HUES48 (cell line): ENCODE measurements around the gene ANKAR.
"Not testable (repeated sequence)": the region's sequence is repeated elsewhere in the genome, so short reads cannot be mapped to it uniquely, and the experiment has no call there.

Experiments used
- H3K27ac ChIP-seq: one replicate; pipeline ENCODE4 v1.7.0; 2013; ENCODE audit warnings: low read depth, low read length, inconsistent platforms
- H3K27me3 ChIP-seq: 2 replicates; pipeline ENCODE4 v1.6.1; 2013; ENCODE audit warnings: mild to moderate bottlenecking, low read length; ENCODE audit not compliant: control insufficient read depth, insufficient read depth
- H3K36me3 ChIP-seq: 2 replicates; pipeline ENCODE4 v1.6.1; 2013; ENCODE audit warnings: low read length; ENCODE audit not compliant: control insufficient read depth, insufficient read depth
- H3K4me1 ChIP-seq: 2 replicates; pipeline ENCODE4 v1.6.1; 2013; ENCODE audit warnings: mild to moderate bottlenecking, low read length; ENCODE audit not compliant: control insufficient read depth, insufficient read depth
- H3K4me3 ChIP-seq: 2 replicates; pipeline ENCODE4 v1.5.1; 2013; ENCODE audit warnings: mild to moderate bottlenecking, low read depth, low read length
- H3K9ac ChIP-seq: 2 replicates; pipeline ENCODE4 v1.6.1; 2013; ENCODE audit warnings: mild to moderate bottlenecking, low read depth, low read length, moderate library complexity
- H3K9me3 ChIP-seq: 2 replicates; pipeline ENCODE4 v1.6.1; 2013; ENCODE audit warnings: low read length; ENCODE audit not compliant: control insufficient read depth, insufficient read depth

The ANKAR gene

DNA sequence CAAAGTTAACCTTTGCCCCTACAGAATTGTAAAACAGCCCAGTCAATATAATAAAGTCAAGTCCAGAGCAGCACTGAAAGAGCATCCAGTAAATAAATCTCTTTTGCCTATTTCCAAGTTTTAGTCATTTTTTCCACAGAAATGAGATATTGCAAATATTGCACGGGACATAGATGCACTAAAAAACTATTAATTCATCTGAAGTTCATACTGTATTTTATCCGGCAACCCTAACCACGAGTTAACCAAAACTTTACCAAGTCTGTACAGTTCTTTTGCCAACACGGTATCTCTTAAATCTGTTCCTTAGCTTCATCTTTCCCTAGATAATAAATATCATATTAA is 13.7 kb upstream of the ANKAR start:
- Histone ChIP-seq H3K9ac (no peak overlapping the region), H3K27me3 (no peaks in the 10 kb centered on the region), H3K27ac (no peak overlapping the region), H3K4me1 (no peaks in the 10 kb centered on the region), H3K4me3 (no peak overlapping the region), H3K36me3 (peaks cover 10% of the 10 kb centered on the region), H3K9me3 (no peaks in the 10 kb centered on the region)

- Histone ChIP-seq H3K9me3 (no peaks in the 10 kb centered on the region), H3K36me3 (peaks cover 16% of the 10 kb centered on the region), H3K27me3 (no peaks in the 10 kb centered on the region), H3K27ac (no peak within 1 kb of the TSS), H3K4me1 (no peaks in the 10 kb centered on the region), H3K9ac (peak within 1 kb of the TSS; percentile 85), H3K4me3 (peak within 1 kb of the TSS; percentile 86)
Observed at GRCh38 chr2:189661148-189661956, 13.1 kb upstream of the ANKAR start, which contains the start of gene ASNSD1. Gene ASNSD1, plus strand, starts transcription at chr2:189661459. Its CDS starts 4,674 bp downstream, at chr2:189666133.

- no peaks in the 10 kb centered on the region for H3K4me1 ChIP-seq
- peaks cover 22% of the 10 kb centered on the region for H3K36me3 ChIP-seq
- no peaks in the 10 kb centered on the region for H3K9me3 ChIP-seq
- H3K27me3 ChIP-seq = no peaks in the 10 kb centered on the region
- H3K27ac ChIP-seq = no peak overlapping the region
- H3K4me3 ChIP-seq = peak overlapping the region; percentile 86
- H3K9ac ChIP-seq = peak overlapping the region; percentile 85
Observed at GRCh38 chr2:189661957-189662321, 12.5 kb upstream of the ANKAR start.

GRCh38 chr2:189662669-189663226 is 11.7 kb upstream of the ANKAR start:
- Histone ChIP-seq H3K9ac (no peak overlapping the region), H3K4me1 (no peaks in the 10 kb centered on the region), H3K36me3 (peaks cover 30% of the 10 kb centered on the region), H3K4me3 (peak overlapping the region; percentile 86), H3K9me3 (no peaks in the 10 kb centered on the region), H3K27me3 (no peaks in the 10 kb centered on the region), H3K27ac (no peak overlapping the region)

DNA sequence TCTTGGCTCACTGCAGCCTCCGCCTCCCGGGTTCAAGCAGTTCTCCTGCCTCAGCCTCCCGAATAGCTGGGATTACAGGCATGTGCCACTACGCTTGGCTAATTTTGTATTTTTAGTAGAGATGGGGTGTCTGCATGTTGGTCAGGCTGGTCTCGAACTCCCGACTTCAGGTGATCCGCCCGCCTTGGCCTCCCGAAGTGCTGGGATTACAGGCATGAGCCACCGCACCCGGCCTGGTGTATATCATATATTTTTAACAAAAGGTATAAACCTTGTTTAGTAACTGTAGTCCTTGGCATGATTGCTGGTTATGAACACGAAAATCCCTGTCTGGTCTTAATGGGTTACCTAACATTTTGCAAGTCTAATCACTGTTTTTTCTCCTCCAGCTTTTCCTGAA is 11.2 kb upstream of the ANKAR start:
- H3K9me3 ChIP-seq, H3K27ac ChIP-seq, H3K4me3 ChIP-seq, H3K27me3 ChIP-seq, H3K9ac ChIP-seq, H3K4me1 ChIP-seq: not testable (repeated sequence)
- peaks cover 36% of the 10 kb centered on the region for H3K36me3 ChIP-seq

- H3K27ac ChIP-seq = no peak overlapping the region
- H3K4me3 ChIP-seq = no peak overlapping the region
- H3K9ac ChIP-seq = no peak overlapping the region
- H3K36me3 ChIP-seq = peaks cover 70% of the 10 kb centered on the region
- H3K27me3 ChIP-seq = 0 out of 2 replicates have a peak, but pooled peaks cover 4% of the 10 kb centered on the region
- 0 out of 2 replicates have a peak, but pooled peaks cover 3% of the 10 kb centered on the region for H3K4me1 ChIP-seq
- H3K9me3 ChIP-seq = no peaks in the 10 kb centered on the region
Observed at GRCh38 chr2:189669913-189670312, 4.6 kb upstream of the ANKAR start.

DNA sequence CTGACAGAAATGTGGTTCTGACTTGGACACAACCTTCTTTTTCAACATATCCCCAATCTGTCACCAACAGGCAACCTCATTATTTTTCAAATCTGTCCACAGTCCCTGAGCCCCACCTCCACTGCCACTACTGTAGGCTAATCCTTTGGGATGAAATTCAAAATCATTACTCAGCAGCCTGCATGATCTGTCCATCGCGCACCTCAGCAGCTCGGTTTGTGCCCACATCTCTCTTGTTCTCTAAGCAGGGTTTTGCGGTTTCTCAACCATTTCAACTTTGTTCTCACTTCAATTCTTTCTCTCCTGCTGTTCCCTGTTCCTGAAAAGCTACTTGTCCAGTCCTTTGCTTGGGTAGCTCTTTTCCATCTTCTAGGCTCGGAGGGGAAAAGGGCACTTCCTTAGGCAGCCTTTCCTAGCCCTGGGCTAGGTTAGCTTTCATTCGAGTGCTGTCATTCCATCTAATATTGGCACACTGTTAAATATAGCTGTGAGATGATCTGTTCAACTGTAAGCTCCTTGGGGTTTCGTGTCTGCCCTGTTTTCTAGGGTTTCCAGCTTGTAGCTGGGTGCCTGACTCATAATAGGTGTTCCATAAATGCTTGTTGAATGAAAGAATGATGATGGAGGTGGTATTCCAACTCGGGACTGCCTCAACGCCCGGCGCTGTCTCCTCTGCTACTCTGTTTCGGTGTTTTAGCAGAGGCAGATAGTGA is 653 bp upstream of the ANKAR start:
- H3K9me3 ChIP-seq = no peaks in the 10 kb centered on the region
- H3K36me3 ChIP-seq = peaks cover 33% of the 10 kb centered on the region
- no peak overlapping the region for H3K27ac ChIP-seq
- no peak overlapping the region for H3K9ac ChIP-seq
- peak overlapping the region; percentile 89 for H3K4me3 ChIP-seq
- 0 out of 2 replicates have a peak, but pooled peaks cover 4% of the 10 kb centered on the region for H3K27me3 ChIP-seq
- 0 out of 2 replicates have a peak, but pooled peaks cover 5% of the 10 kb centered on the region for H3K4me1 ChIP-seq

GRCh38 chr2:189676471-189676870 is 2.0 kb downstream of the ANKAR start:
- Histone ChIP-seq H3K9me3 (no peaks in the 10 kb centered on the region), H3K4me1 (0 out of 2 replicates have a peak, but pooled peaks cover 5% of the 10 kb centered on the region), H3K27ac (no peak overlapping the region), H3K9ac (no peak overlapping the region), H3K4me3 (no peak overlapping the region), H3K36me3 (peaks cover 8% of the 10 kb centered on the region; the same call in 1 of the 2 replicates), H3K27me3 (0 out of 2 replicates have a peak, but pooled peaks cover 4% of the 10 kb centered on the region)

DNA sequence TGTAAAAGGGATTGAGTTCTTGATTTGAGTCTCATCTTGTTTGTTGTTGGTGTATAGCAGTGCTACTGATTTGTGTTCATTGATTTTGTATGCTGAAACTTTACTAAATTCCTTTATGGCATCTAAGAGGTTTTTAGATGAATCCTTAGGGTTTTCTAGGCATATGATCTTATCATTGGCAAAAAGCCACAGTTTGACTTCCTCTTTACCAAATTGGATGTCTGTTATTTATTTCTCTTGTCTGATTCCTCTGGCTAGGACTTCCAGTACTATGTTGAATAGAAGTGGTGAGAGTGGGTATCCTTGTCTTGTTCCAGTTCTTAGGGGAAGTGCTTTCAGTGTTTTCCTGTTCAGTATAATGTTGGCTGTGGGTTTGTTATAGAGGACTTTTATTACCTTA is 4.8 kb downstream of the ANKAR start:
- Histone ChIP-seq H3K4me1 (0 out of 2 replicates have a peak, but pooled peaks cover 5% of the 10 kb centered on the region), H3K27ac (no peak overlapping the region), H3K4me3 (no peak overlapping the region), H3K9ac (no peak overlapping the region), H3K27me3 (no peaks in the 10 kb centered on the region), H3K36me3 (no peaks in the 10 kb centered on the region), H3K9me3 (no peaks in the 10 kb centered on the region)

GRCh38 chr2:189681203-189681602 is 6.7 kb downstream of the ANKAR start:
- Histone ChIP-seq H3K9ac (no peak overlapping the region), H3K36me3 (no peaks in the 10 kb centered on the region), H3K9me3 (no peaks in the 10 kb centered on the region), H3K27me3 (no peaks in the 10 kb centered on the region), H3K4me3 (no peak overlapping the region), H3K27ac (no peak overlapping the region), H3K4me1 (no peaks in the 10 kb centered on the region)

DNA sequence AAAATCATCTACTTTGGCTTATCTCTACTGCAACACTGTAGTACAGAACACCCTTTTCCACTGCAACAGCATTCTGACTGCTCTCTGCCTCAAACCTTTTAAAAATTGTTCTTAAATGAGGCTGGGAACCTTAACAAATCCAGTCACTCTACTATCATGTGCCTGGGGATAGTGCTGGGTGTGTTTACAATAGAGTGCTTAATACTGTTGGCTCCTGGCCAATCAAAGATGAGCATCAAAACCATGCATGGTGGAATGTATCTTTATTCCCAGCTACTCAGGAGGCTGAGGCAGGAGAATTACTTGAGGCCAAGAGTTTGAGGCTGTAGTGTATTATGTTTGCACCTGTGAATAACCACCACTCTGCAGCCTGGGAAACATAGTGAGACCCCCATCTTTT is 7.4 kb downstream of the ANKAR start:
- Histone ChIP-seq H3K9me3 (no peaks in the 10 kb centered on the region), H3K27ac (no peak overlapping the region), H3K9ac (no peak overlapping the region), H3K27me3 (no peaks in the 10 kb centered on the region), H3K36me3 (no peaks in the 10 kb centered on the region), H3K4me1 (no peaks in the 10 kb centered on the region), H3K4me3 (no peak overlapping the region)
